Left lung (tissue), 10 donors: ENCODE measurements around the gene NCOA7. TPM values are rescaled to one million over a fixed set of nuclear protein-coding genes. Genes with fewer than 3 reads are reported as not detected.

ENCODE experiments used
- ATAC-seq: fragments of 200-7000 bp; cut with Tn5 transposase; one replicate; pipeline ENCODE4 v1.9.1; 2020; ENCODE audit warnings: moderate library complexity
- DNase-seq, 4 donors: peaks; one replicate each; pipeline ENCODE4 v3.0.0-alpha.2; 2013 to 2020
- H3K27ac ChIP-seq, 2 donors: fragments of 200-600 bp; sonication (generic) in 1 of 2; one replicate each; pipeline versions ENCODE4 v1.5.0 to v1.8.0; 2020 to 2021
- H3K27me3 ChIP-seq, 2 donors: fragments of 200-600 bp; sonication (generic) in 1 of 2; one replicate each; pipeline versions ENCODE4 v1.5.0 to v1.8.0; 2020 to 2021
- H3K36me3 ChIP-seq, 2 donors: fragments of 200-600 bp; sonication (generic) in 1 of 2; one replicate each; pipeline versions ENCODE4 v1.5.0 to v1.8.0; 2020 to 2021
- H3K4me1 ChIP-seq, 2 donors: fragments of 200-600 bp; one replicate each; pipeline ENCODE4 v1.8.0; 2021
- H3K4me3 ChIP-seq, 2 donors: fragments of 200-600 bp; sonication (generic) in 1 of 2; one replicate each; pipeline versions ENCODE4 v1.5.0 to v1.8.0; 2020 to 2021; ENCODE audit warnings: mild to moderate bottlenecking in 1 of 2
- H3K9me3 ChIP-seq, 2 donors: fragments of 200-600 bp; sonication (generic) in 1 of 2; one replicate each; pipeline versions ENCODE4 v1.5.0 to v1.8.0; 2020 to 2021
- intact Hi-C, 2 donors: fragments of 100-400 bp; cut with DNase I; formaldehyde crosslinking; loops; one replicate each; pipeline versions ENCODE4 v1.11.2 to v1.14.2; 2022
- polyA plus RNA-seq, 6 donors: library from polyadenylated mRNA; unstranded; fragments of 120-200 nt; gene quantifications; one replicate each; pipeline ENCODE4 v1.2.1, GENCODE V29; 2013; ENCODE audit not compliant: insufficient read length in 6 of 6
- total RNA-seq, 2 donors: library from RNA; stranded (reverse); fragmentation: NEBNext Ultra II Directional; extraction: Animal tissue kit (Norgen Biotek cat#: 25700); gene quantifications; one replicate each; pipeline ENCODE4 v1.2.1, GENCODE V29; 2021
- TF ChIP-seq, protein P1 (sequence below), 2 donors: fragments of 200-600 bp; sonication (generic) in 1 of 2; IDR thresholded peaks; one replicate each; pipeline versions ENCODE4 v1.5.0 to v1.8.0; 2021; ENCODE audit warnings: antibody characterized with exemption in 2 of 2
- donor health status: DM: no; HTN: yes; CAD: no.
- donor health status: DM: no; HTN: no; CAD: no.

NCOA7 gene
- total and polyA plus RNA-seq, 8 donors, result 16.1 to 94.3 (median 18.3) TPM

DNA sequence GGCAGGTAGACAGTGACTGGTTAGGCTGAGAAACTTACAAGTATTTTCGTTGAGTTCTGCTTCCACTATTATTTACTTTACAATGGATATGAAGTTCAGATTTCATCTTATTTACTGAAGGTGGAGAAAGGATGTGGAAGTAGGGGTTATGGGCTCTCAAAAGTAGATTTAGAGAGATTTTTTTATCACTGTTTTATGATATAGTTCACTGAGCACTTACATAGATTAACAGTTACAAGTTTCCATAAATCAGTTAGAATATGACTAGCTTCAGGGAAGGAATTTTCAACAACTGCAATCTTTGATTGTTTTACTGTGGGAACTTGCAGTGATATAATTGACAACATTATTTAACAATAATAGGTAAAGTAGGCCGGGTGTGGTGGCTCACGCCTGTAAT, 188.3 kb downstream of the NCOA7 start:
- TF ChIP-seq, protein P1, sequence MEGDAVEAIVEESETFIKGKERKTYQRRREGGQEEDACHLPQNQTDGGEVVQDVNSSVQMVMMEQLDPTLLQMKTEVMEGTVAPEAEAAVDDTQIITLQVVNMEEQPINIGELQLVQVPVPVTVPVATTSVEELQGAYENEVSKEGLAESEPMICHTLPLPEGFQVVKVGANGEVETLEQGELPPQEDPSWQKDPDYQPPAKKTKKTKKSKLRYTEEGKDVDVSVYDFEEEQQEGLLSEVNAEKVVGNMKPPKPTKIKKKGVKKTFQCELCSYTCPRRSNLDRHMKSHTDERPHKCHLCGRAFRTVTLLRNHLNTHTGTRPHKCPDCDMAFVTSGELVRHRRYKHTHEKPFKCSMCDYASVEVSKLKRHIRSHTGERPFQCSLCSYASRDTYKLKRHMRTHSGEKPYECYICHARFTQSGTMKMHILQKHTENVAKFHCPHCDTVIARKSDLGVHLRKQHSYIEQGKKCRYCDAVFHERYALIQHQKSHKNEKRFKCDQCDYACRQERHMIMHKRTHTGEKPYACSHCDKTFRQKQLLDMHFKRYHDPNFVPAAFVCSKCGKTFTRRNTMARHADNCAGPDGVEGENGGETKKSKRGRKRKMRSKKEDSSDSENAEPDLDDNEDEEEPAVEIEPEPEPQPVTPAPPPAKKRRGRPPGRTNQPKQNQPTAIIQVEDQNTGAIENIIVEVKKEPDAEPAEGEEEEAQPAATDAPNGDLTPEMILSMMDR (IDR thresholded peaks at IDR 0.05), result no peak
- intact Hi-C loops, result loop anchor here in 1 of 2 donors (10.0 kb wide), 1 partner anchor 124 kb away; no protein-coding TSS in a partner anchor
- Histone ChIP-seq H3K27ac (no peak overlapping the region), H3K4me3 (no peak overlapping the region), H3K36me3 (peaks cover 0 to 25% of the 10 kb centered on the region in 2 donors), H3K27me3 (no peaks in the 10 kb centered on the region), H3K9me3 (no peaks in the 10 kb centered on the region), H3K4me1 (peaks cover 0 to 3% of the 10 kb centered on the region in 2 donors)
- DNase-seq (no peak), ATAC-seq (no peak)

Other genes with a start within 250 kb of the NCOA7 start
- 1 to 10 TPM; 1.4 to 3.6 TPM for gene HEY2, start 41.3 kb upstream of the NCOA7 start, total RNA-seq
- gene HEY2, start 41.3 kb upstream of the NCOA7 start, polyA plus RNA-seq, result 1 to 10 TPM; 1.1 to 1.6 (median 1.5) TPM
- 10 to 100 TPM; 23.8 to 29.7 TPM for gene HINT3, start 165.8 kb downstream of the NCOA7 start, total RNA-seq
- 10 to 100 TPM; 18.3 to 25.4 (median 23.6) TPM for gene HINT3, start 165.8 kb downstream of the NCOA7 start, polyA plus RNA-seq
- gene TRMT11, start 195.6 kb downstream of the NCOA7 start, total RNA-seq, result 10 to 100 TPM; 17.2 to 22.2 TPM
- 10 to 100 TPM; 25.0 to 39.7 (median 29.9) TPM for gene TRMT11, start 195.6 kb downstream of the NCOA7 start, polyA plus RNA-seq